GM23338 (cell line): Measurements from ENCODE around the gene STRIT1. TPM values are rescaled to one million over a fixed set of nuclear protein-coding genes. Genes with fewer than 3 reads are reported as not detected.

Source experiments
- ATAC-seq: fragments of 200-7000 bp; cut with Tn5 transposase; 3 replicates; pipeline ENCODE4 v1.9.1; 2020
- DNase-seq: peaks from one replicate; pipeline ENCODE4 v3.0.0-alpha.2; 2015; ENCODE audit warnings: low spot score
- H2AFZ ChIP-seq: fragments of 200-600 bp; sonication (generic); 2 replicates; pipeline ENCODE4 v1.8.0; 2016; ENCODE audit warnings: antibody characterized with exemption, mild to moderate bottlenecking, moderate library complexity
- H3F3A ChIP-seq: fragments of 200-600 bp; sonication (generic); replicated peaks from 2 replicates; pipeline ENCODE4 v1.8.0; 2017; ENCODE audit warnings: antibody characterized with exemption, mixed run types, low read depth
- H3K27ac ChIP-seq: fragments of 200-600 bp; sonication (generic); 2 replicates; pipeline ENCODE4 v1.6.1; 2016; ENCODE audit warnings: low read depth
- H3K27me3 ChIP-seq: fragments of 200-600 bp; sonication (generic); 2 replicates; pipeline ENCODE4 v1.8.0; 2016; ENCODE audit warnings: mild to moderate bottlenecking, mixed run types, moderate library complexity; ENCODE audit not compliant: insufficient read depth
- H3K36me3 ChIP-seq: fragments of 200-600 bp; sonication (generic); 2 replicates; pipeline ENCODE4 v1.8.0; 2016; ENCODE audit warnings: mild to moderate bottlenecking; ENCODE audit not compliant: insufficient read depth
- H3K4me1 ChIP-seq: fragments of 200-600 bp; sonication (generic); 2 replicates; pipeline ENCODE4 v1.8.0; 2016; ENCODE audit warnings: mild to moderate bottlenecking, moderate library complexity; ENCODE audit not compliant: insufficient read depth
- H3K4me2 ChIP-seq: fragments of 200-600 bp; sonication (generic); 2 replicates; pipeline ENCODE4 v1.7.1; 2017; ENCODE audit warnings: mixed run types
- H3K4me3 ChIP-seq: fragments of 200-600 bp; sonication (generic); 2 replicates; pipeline ENCODE4 v1.6.1; 2016; ENCODE audit warnings: mixed run types
- H3K79me2 ChIP-seq: fragments of 200-600 bp; sonication (generic); replicated peaks from 2 replicates; pipeline ENCODE4 v1.8.0; 2017; ENCODE audit warnings: mild to moderate bottlenecking; ENCODE audit not compliant: insufficient read depth
- H3K9me2 ChIP-seq: fragments of 200-600 bp; sonication (generic); 2 replicates; pipeline ENCODE4 v1.8.0; 2017; ENCODE audit not compliant: insufficient read depth
- H4K20me1 ChIP-seq: fragments of 200-600 bp; sonication (generic); replicated peaks from 2 replicates; pipeline ENCODE4 v1.8.0; 2017; ENCODE audit warnings: mild to moderate bottlenecking; ENCODE audit not compliant: insufficient read depth
- H3K27ac Mint-ChIP-seq: 2 replicates; pipeline ENCODE4 v1.8.0; 2020; ENCODE audit warnings: inconsistent platforms, mild to moderate bottlenecking, moderate library complexity, mixed read lengths
- H3K27me3 Mint-ChIP-seq: 3 replicates; pipeline ENCODE4 v1.8.0; 2022; ENCODE audit warnings: low read depth, mild to moderate bottlenecking, moderate library complexity, mixed read lengths, inconsistent platforms; ENCODE audit not compliant: insufficient read depth, poor library complexity
- H3K36me3 Mint-ChIP-seq: 3 replicates; pipeline ENCODE4 v1.8.0; 2021; ENCODE audit warnings: low read depth, mild to moderate bottlenecking, inconsistent platforms, moderate library complexity, mixed read lengths
- H3K4me1 Mint-ChIP-seq: 3 replicates; pipeline ENCODE4 v1.8.0; 2020; ENCODE audit warnings: mild to moderate bottlenecking, inconsistent platforms, mixed read lengths
- H3K4me3 Mint-ChIP-seq: 3 replicates; pipeline ENCODE4 v1.8.0; 2021; ENCODE audit warnings: moderate library complexity, mild to moderate bottlenecking, inconsistent platforms, mixed read lengths
- H3K9me3 Mint-ChIP-seq: 3 replicates; pipeline ENCODE4 v1.8.0; 2020; ENCODE audit warnings: moderate library complexity, mild to moderate bottlenecking, inconsistent platforms, mixed read lengths
- CREB1 ChIP-seq: fragments of 250-450 bp; sonication (Bioruptor Pico); IDR thresholded peaks from 2 replicates; pipeline ENCODE4 v1.5.0; 2020; ENCODE audit warnings: low read depth, mild to moderate bottlenecking, moderate library complexity
- EZH2 ChIP-seq: fragments of 200-600 bp; sonication (generic); IDR thresholded peaks from one replicate; pipeline ENCODE4 v1.8.0; 2017; ENCODE audit warnings: antibody characterized with exemption, mild to moderate bottlenecking, low read depth; ENCODE audit not compliant: unreplicated experiment
- EZH2phosphoT487 ChIP-seq: fragments of 200-600 bp; sonication (generic); IDR thresholded peaks from one replicate; pipeline ENCODE4 v1.8.1; 2018; ENCODE audit warnings: antibody characterized with exemption; ENCODE audit not compliant: unreplicated experiment
- JUNB ChIP-seq: IDR thresholded peaks from one replicate; pipeline ENCODE4 v1.6.1; 2016; ENCODE audit warnings: antibody characterized with exemption; ENCODE audit not compliant: unreplicated experiment
- NANOG ChIP-seq: IDR thresholded peaks from 2 replicates; pipeline ENCODE4 v1.6.1; 2016; ENCODE audit warnings: antibody characterized with exemption, borderline replicate concordance
- STAT1 ChIP-seq: IDR thresholded peaks from one replicate; pipeline ENCODE4 v1.6.1; 2016; ENCODE audit warnings: antibody characterized with exemption; ENCODE audit not compliant: unreplicated experiment
- ZNF114 ChIP-seq: fragments of 250-450 bp; sonication (Bioruptor Pico); IDR thresholded peaks from 2 replicates; pipeline ENCODE4 v1.5.0; 2020; ENCODE audit warnings: mild to moderate bottlenecking, moderate library complexity
- ZNF331 ChIP-seq: fragments of 250-450 bp; sonication (Bioruptor Pico); IDR thresholded peaks from 2 replicates; pipeline ENCODE4 v1.5.0; 2020; ENCODE audit warnings: low read depth, mild to moderate bottlenecking, moderate library complexity
- ZNF462 ChIP-seq: fragments of 250-450 bp; sonication (Bioruptor Pico); IDR thresholded peaks from 2 replicates; pipeline ENCODE4 v1.5.0; 2020; ENCODE audit warnings: mild to moderate bottlenecking, moderate library complexity
- polyA plus RNA-seq: library from polyadenylated mRNA; unstranded; fragments of >200 nt; fragmentation: Nextera tagmentation; extraction: Ambion mirVana; gene quantifications from 2 replicates; pipeline ENCODE4 v1.2.1, GENCODE V29; 2016
- total RNA-seq: library from RNA; depleted of rRNA; stranded (reverse); fragments of >200 nt; shearing (Covaris generic); gene quantifications from 2 replicates; pipeline ENCODE4 v1.2.3, GENCODE V29; 2014
- TF ChIP-seq, protein P1 (sequence below), 2 experiments: fragments of 200-600 bp in 1 of 2; sonication (generic) in 1 of 2; conservative IDR thresholded peaks; 2 replicates each; pipeline versions ENCODE4 v1.5.1 to v1.6.1; 2016 to 2017; ENCODE audit warnings: antibody characterized with exemption in 2 of 2, low read depth in 2 of 2, mild to moderate bottlenecking in 2 of 2, moderate library complexity in 1 of 2
- TF ChIP-seq, protein P2 (sequence below): IDR thresholded peaks from one replicate; pipeline ENCODE4 v1.6.1; 2018; ENCODE audit warnings: antibody characterized with exemption; ENCODE audit not compliant: unreplicated experiment

STRIT1 gene
- total and polyA plus RNA-seq, 2 experiments from 2014 or later: 1.5 to 1.6 TPM

GRCh38 chr3:155303540-155304097 is 10.1 kb upstream of the STRIT1 start:
- Histone ChIP-seq H3K79me2 (no peaks in the 10 kb centered on the region), H3K4me2 (no peak overlapping the region), H3K27ac (no peak overlapping the region), H3K9me2 (0 out of 2 replicates have a peak, but pooled peaks cover 2% of the 10 kb centered on the region), H3K36me3 (no peaks in the 10 kb centered on the region), H3K4me3 (no peak overlapping the region), H3F3A (no peaks in the 10 kb centered on the region), H2AFZ (no peak overlapping the region; the same call in 1 of the 2 replicates), H3K27me3 (no peaks in the 10 kb centered on the region), H4K20me1 (no peaks in the 10 kb centered on the region), H3K4me1 (no peaks in the 10 kb centered on the region)
- Mint-ChIP-seq H3K4me1 (peaks cover 5% of the 10 kb centered on the region; the same call in 2 of the 3 replicates), H3K9me3 (peaks cover 3% of the 10 kb centered on the region; the same call in 1 of the 3 replicates), H3K36me3 (no peaks in the 10 kb centered on the region), H3K27me3 (peaks cover 2% of the 10 kb centered on the region), H3K4me3 (no peak overlapping the region), H3K27ac (no peak overlapping the region)
- DNase-seq: no peak
- TF ChIP-seq, protein P1, sequence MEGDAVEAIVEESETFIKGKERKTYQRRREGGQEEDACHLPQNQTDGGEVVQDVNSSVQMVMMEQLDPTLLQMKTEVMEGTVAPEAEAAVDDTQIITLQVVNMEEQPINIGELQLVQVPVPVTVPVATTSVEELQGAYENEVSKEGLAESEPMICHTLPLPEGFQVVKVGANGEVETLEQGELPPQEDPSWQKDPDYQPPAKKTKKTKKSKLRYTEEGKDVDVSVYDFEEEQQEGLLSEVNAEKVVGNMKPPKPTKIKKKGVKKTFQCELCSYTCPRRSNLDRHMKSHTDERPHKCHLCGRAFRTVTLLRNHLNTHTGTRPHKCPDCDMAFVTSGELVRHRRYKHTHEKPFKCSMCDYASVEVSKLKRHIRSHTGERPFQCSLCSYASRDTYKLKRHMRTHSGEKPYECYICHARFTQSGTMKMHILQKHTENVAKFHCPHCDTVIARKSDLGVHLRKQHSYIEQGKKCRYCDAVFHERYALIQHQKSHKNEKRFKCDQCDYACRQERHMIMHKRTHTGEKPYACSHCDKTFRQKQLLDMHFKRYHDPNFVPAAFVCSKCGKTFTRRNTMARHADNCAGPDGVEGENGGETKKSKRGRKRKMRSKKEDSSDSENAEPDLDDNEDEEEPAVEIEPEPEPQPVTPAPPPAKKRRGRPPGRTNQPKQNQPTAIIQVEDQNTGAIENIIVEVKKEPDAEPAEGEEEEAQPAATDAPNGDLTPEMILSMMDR (conservative IDR thresholded peaks at IDR 0.05; ENCODE audit: low read depth in 2 of 2): no peak
- no peak for TF ChIP-seq STAT1
- no peak for TF ChIP-seq ZNF331
- TF ChIP-seq, protein P2, sequence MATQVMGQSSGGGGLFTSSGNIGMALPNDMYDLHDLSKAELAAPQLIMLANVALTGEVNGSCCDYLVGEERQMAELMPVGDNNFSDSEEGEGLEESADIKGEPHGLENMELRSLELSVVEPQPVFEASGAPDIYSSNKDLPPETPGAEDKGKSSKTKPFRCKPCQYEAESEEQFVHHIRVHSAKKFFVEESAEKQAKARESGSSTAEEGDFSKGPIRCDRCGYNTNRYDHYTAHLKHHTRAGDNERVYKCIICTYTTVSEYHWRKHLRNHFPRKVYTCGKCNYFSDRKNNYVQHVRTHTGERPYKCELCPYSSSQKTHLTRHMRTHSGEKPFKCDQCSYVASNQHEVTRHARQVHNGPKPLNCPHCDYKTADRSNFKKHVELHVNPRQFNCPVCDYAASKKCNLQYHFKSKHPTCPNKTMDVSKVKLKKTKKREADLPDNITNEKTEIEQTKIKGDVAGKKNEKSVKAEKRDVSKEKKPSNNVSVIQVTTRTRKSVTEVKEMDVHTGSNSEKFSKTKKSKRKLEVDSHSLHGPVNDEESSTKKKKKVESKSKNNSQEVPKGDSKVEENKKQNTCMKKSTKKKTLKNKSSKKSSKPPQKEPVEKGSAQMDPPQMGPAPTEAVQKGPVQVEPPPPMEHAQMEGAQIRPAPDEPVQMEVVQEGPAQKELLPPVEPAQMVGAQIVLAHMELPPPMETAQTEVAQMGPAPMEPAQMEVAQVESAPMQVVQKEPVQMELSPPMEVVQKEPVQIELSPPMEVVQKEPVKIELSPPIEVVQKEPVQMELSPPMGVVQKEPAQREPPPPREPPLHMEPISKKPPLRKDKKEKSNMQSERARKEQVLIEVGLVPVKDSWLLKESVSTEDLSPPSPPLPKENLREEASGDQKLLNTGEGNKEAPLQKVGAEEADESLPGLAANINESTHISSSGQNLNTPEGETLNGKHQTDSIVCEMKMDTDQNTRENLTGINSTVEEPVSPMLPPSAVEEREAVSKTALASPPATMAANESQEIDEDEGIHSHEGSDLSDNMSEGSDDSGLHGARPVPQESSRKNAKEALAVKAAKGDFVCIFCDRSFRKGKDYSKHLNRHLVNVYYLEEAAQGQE: no peak
- TF ChIP-seq EZH2phosphoT487: no peak
- TF ChIP-seq CREB1 (CRISPR knock-in tag): no peak
- TF ChIP-seq JUNB: no peak
- no peak for TF ChIP-seq NANOG
- no peak for TF ChIP-seq ZNF462 (CRISPR knock-in tag)
- TF ChIP-seq EZH2: no peak
- TF ChIP-seq ZNF114 (CRISPR knock-in tag): no peak
- ATAC-seq: no peak
